ENCODE results near the gene DDX19B. TPM values are rescaled to one million over a fixed set of nuclear protein-coding genes. Genes with fewer than 3 reads are reported as not detected.
"Not testable (repeated sequence)": the region's sequence is repeated elsewhere in the genome, so short reads cannot be mapped to it uniquely, and the experiment has no call there.

Gene DDX19B
- total RNA-seq, 1 experiment from 2014 or later: 30.1 TPM

GRCh38 chr16:70287304-70287971 lies 11.5 kb upstream of the DDX19B start:
- DNase-seq (ENCODE audit: low read depth): not testable (repeated sequence)

DNA sequence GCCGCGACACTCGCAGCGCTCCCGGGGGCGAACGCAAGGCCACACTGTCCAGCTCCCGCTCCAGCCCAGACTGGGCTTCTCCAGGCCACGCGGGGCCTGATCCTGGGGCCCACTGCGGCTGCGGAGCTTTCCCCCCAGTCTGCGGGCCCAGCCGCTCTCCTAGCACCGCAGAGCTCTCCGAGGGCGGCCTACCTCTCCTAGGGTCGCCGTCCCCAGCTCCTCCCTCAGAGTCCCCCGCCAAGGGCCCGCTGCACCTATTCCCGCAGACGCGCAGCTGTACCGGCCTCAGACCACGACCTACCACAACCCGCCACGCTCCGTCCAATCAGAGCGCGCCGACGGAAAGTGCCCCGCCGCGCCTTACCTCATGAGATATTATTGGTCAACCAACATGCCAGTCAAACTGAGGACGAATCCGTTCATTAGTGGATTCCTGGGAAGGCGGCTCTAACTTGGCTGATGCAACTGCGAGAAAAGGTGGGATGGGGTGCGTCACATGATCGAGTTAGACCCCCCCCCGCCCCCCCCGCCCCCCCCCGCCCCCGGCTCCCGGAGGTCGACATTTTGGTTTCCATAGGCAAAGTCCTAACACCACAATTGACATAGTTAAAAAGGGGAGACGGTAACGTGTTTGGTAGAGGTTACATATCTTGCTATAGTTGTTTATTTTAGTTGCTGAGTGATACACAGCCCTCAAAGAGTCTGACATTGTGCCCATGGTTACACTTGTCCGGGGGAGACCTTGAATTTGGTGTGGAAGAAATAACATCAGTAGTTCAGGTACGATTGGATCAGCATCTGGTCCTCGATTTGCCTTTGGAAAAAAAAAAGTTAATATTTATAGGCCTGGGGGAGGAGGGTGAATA lies 9.5 kb upstream of the DDX19B start, which contains the start of gene AARS1:
AARS1 (minus strand) TSS at position 278 of the 866 bp plus-strand sequence. CDS start 6,743 bp downstream, outside the sequence.
- peak; percentile 99 for DNase-seq (ENCODE audit: low read depth)

- DNase-seq (ENCODE audit: low read depth): no peak
Measured at GRCh38 chr16:70290949-70291519, 8.0 kb upstream of the DDX19B start.

DNA sequence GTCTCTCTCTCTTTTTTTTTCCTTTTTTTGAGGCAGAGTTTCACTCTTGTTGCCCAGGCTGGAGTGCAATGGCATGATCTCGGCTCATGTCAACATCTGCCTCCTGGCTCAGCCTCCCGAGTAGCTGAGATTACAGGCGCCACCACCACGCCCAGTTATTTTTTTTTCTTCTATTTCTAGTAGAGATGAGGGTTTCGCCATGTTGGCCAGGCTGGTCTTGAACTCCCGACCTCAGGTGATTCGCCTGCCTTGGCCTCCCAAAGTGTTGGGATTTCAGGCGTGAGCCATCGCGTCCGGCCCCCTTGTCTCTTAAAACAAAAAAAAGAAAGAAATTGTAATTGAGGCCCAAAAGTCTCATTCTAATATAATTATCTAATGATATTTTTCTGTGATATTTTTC lies 6.8 kb upstream of the DDX19B start:
- DNase-seq (ENCODE audit: low read depth): not testable (repeated sequence)

DNA sequence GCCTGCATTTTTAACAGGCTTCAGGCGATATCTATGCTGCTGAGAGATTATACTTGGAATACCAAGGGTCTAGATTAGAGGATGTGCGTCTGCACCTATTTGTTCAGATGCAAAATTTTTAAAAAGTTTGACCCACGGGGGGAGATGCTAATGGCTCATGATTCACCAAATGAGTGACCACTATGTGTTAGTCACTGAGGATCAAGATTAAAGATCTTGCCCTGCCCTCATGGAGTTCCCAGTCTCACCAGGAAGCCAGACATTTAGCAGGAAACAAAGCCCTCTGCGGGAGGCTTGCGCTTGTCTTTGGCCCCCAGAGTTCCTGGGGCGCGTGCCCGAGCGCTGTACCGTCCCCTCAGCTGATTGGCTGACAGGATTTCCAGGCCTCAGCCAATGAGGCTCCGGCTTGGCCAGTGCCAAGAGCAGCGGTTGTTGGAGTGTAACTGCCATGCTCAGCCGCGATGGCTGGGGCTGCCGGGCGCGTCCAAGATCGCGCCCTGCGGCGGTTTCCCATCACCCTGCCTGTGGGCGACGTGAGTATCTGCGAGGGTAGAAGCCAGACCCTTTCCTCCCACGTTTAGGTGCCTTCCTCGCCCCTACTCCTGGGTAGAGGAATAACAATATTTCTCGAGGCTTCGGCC lies 4.5 kb upstream of the DDX19B start:
- DNase-seq (ENCODE audit: low read depth): no peak

- DNase-seq (ENCODE audit: low read depth): no peak
Measured at GRCh38 chr16:70295634-70296033, 3.4 kb upstream of the DDX19B start.

DNA sequence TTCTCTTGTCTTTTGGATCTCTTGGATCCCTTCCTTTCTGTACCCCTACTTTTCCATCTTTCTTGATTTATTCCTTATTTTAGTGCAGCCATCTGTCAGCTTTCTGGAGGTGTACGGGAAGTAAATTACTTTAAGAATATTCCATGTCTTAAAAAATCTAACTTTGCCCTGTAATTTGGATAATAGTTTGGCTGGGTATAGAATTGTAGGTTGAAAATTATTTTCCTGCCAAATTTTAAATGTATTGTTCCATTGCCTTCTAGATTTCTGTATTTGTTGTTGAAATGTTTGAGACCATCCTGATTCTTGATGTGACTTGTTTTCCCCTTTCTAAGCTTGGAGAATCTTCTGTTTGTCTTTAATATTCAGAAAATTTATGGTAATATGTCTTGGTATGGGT lies 2.1 kb downstream of the DDX19B start:
- no peak for DNase-seq (ENCODE audit: low read depth)

- DNase-seq (ENCODE audit: low read depth): no peak
Measured at GRCh38 chr16:70302745-70303144, 3.8 kb downstream of the DDX19B start.

DNA sequence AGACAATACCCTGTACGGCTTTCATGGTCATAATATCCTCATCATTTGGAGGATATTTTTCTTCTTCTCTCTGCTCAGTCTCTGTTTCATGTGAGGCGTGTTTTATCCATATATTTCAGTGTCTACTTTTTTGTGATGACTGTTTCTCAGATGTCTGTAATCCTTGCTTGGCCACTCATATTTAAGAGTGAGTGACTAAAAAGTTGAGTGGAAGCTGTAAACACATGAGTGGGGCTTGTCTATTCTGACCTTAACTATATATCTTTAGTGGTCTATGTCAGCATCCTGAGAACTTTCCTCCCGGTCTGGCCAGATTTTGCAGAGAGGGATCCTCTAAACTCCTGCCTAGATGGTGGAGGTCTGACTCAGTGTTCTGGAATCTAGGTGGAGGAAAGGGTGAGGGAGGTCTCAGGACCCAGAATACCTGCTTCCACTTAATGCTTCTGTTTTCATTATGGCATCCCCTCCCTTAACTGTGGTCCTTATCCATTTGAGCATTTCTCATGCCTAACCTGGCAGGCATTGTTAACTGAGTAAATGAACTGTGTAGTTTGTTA lies 6.0 kb downstream of the DDX19B start:
- DNase-seq (ENCODE audit: low read depth): no peak

DNA sequence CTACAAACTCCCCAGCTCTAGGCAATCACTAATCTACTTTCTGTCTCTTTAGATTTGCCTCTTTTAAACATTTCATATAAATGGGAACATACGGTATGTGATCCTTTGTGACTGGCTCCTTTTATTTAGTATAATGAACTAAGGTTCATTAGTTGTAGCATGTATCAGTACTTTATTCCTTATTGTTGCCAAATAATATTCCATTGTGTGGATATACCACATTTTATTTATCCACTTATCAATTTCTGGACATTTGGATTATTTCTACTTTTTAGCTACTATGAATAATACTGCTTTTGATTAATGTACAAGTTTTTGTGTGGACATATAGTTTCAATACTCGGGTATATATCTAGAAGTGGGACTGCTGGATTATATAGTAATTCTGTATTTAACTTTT lies 7.9 kb downstream of the DDX19B start:
- no peak for DNase-seq (ENCODE audit: low read depth)

DNA sequence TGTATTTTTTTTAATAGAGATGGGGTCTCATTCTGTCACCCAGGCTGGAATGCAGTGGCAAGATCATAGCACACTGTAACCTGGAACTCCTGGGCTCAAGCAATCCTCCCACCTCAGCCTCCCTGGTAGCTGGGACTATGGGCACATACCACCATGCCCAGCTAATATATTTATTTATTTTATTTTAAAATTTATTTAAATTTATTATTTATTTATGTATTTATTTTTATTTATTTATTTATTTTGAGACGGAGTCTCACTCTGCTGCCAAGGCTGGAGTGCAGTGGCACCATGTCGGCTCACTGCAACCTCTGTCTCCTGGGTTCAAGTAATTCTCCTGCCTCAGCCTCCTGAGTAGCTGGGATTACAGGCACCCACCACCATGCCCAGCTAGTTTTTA lies 8.7 kb downstream of the DDX19B start:
- DNase-seq (ENCODE audit: low read depth): not testable (repeated sequence)

DNA sequence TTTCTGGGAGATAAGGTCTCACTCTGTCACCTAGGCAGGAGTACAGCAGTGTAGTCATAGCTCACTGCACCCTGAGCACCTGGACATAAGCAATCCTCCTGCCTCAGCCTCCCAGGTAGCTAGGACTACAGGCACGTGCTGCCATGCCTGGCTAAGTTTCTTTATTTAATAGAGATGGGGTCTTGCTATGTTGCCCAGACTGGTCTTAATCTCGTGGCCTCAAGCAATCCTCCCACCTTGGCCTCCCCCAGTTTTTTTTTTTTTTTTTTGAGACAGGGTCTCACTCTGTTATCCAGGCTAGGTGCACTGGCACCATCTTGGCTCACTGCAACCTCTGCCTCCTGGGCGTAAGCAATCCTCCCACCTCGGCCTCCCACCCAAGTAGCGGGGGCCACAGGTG lies 21.1 kb downstream of the DDX19B start:
- no peak for DNase-seq (ENCODE audit: low read depth)

DNA sequence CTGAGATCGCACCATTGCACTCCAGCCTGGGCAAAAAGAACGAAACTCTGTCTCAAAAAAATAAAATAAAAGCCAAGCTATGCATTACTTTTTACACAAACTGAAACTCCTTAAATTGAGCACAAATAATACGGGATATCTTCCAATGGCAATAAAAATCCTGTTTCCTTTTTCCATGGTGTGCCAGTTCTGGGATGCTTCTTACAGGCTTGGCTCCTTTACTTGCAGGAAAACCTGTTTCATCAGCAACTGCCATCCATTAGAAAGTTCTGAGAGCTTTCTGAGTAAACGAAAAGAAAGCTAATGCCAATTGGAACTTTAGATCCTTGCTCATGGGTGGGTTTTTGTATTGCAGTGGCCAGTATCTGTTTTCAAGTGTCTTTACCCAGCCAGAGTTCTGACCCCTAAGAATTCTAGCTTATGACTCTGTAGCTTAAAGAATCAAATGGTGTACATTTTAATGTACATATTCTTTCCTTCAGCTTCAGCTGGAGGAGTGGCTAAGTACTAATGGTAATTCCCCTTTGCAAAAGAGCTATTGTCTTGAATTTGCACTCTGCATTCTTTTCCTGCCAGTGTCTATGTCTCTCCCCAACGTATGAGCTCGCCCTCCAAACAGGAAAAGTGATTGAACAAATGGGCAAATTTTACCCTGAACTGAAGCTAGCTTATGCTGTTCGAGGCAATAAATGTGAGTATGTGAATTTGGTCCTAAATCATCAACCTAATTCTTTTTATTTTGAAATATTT lies 26.2 kb downstream of the DDX19B start:
- DNase-seq (ENCODE audit: low read depth): no peak

DNA sequence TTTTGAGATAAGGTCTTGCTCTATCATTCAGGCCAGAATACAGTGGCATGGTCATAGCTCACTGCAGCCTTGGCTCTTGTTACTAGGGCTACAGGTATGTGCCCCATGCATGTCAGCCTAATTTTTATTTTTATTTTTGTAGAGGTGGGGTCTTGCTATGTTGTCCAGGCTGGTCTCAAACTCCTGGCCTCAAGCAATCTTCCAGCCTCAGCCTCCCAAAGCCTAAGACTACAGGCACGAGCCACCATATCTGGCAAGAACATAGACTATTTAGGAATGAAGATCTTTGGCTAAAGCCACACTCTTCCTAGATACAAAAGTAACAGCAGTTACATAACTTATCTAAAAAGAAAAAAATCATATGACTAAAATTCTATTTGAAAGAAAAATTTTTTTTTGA lies 32.1 kb downstream of the DDX19B start:
- no peak for DNase-seq (ENCODE audit: low read depth)

DNA sequence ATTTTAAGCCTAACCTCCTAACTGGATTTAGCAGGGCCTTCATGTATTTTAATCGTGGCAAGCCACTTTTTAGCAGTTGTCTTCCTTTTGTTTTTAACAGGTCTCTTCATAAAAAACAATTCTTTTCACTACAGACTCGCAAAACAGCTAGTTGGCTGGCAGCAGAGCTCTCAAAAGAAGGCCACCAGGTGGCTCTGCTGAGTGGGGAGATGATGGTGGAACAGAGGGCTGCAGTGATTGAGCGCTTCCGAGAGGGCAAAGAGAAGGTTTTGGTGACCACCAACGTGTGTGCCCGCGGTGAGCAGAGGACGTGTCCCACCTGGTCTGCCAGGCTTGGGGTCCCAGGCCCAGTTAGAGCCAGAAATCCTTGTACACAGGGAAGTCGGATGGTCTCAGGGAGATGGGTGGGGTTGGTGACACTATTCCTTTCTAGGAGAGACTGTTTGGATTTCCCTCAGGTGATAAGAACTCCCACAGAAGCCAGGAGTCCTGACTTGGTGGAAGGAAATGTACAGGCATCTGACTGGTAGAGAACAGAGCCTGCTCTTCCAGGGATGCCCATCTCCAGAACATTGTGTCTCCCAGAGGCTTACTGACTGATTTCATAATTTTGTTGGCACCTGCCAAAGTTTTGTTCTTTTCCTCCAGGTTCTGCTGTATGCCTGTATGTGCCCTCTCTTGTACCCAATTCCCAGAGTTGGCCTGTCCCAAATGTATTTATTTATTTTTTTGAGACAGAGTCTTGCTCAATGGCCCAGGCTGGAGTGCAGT lies 32.8 kb downstream of the DDX19B start:
- DNase-seq (ENCODE audit: low read depth): no peak

DNA sequence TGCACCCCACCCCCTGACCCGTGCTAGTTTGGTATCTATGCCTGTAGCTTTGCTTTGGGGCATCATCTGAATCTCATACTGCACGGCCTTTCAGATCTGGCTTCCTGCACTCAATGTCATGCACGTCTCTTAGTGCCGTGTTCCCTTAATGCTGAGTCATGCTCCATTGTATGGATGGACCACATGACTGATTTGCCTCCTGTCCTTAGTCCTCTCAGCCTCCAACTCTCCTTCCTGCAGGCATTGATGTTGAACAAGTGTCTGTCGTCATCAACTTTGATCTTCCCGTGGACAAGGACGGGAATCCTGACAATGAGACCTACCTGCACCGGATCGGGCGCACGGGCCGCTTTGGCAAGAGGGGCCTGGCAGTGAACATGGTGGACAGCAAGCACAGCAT lies 33.7 kb downstream of the DDX19B start:
- not testable (repeated sequence) for DNase-seq (ENCODE audit: low read depth)

- DNase-seq (ENCODE audit: low read depth): no peak
Measured at GRCh38 chr16:70337814-70338213, 38.8 kb downstream of the DDX19B start.

- DNase-seq (ENCODE audit: low read depth): no peak
Measured at GRCh38 chr16:70341600-70341999, 42.6 kb downstream of the DDX19B start.

- DNase-seq (ENCODE audit: low read depth): no peak
Measured at GRCh38 chr16:70342016-70342415, 43.0 kb downstream of the DDX19B start.

- no peak for DNase-seq (ENCODE audit: low read depth)
Measured at GRCh38 chr16:70345840-70346239, 46.9 kb downstream of the DDX19B start.

Data from Daoy (cell line).